ENCODE measurements around the gene HECTD4.

- TF ChIP-seq CTCF (IDR thresholded peaks at IDR 0.05; ENCODE audit: low read length) (no peak), EZH2 (IDR thresholded peaks at IDR 0.05; ENCODE audit: borderline replicate concordance, low read length) (no peak)
Measured at GRCh38 chr12:112199136-112199535, 183.1 kb downstream of the HECTD4 start.
